Measurements from ENCODE around the gene GRIK3.

The GRIK3 gene

GRCh38 chr1:36807262-36807661 is 227.1 kb downstream of the GRIK3 start:
- DNase-seq, result peak in 1 of 2 experiments; percentile 25

- DNase-seq, result no peak
Measured at GRCh38 chr1:36805979-36806640, 228.2 kb downstream of the GRIK3 start.

- no peak for DNase-seq
Measured at GRCh38 chr1:36804669-36805314, 229.5 kb downstream of the GRIK3 start.

GRCh38 chr1:36803868-36804570 is 230.3 kb downstream of the GRIK3 start:
- DNase-seq, result no peak

GRCh38 chr1:36802018-36802417 is 232.3 kb downstream of the GRIK3 start:
- no peak for DNase-seq

GRCh38 chr1:36797761-36798160 is 236.6 kb downstream of the GRIK3 start:
- DNase-seq, result no peak

- no peak for DNase-seq
Measured at GRCh38 chr1:36796733-36797132, 237.6 kb downstream of the GRIK3 start.

GRCh38 chr1:36796106-36796590 is 238.2 kb downstream of the GRIK3 start:
- no peak for DNase-seq

- no peak for DNase-seq
Measured at GRCh38 chr1:36794460-36794859, 239.9 kb downstream of the GRIK3 start.

GRCh38 chr1:36793452-36793851 is 240.9 kb downstream of the GRIK3 start:
- no peak for DNase-seq

- DNase-seq, result no peak
Measured at GRCh38 chr1:36792292-36792691, 242.0 kb downstream of the GRIK3 start.

- no peak for DNase-seq
Measured at GRCh38 chr1:36790191-36790590, 244.1 kb downstream of the GRIK3 start.

- no peak for DNase-seq
Measured at GRCh38 chr1:36789535-36789934, 244.8 kb downstream of the GRIK3 start.

GRCh38 chr1:36787312-36787913 is 246.9 kb downstream of the GRIK3 start:
- no peak for DNase-seq

GRCh38 chr1:36786425-36786824 is 247.9 kb downstream of the GRIK3 start:
- no peak for DNase-seq

- DNase-seq, result no peak
Measured at GRCh38 chr1:36784147-36784859, 250.0 kb downstream of the GRIK3 start.

GRCh38 chr1:36783475-36783874 is 250.8 kb downstream of the GRIK3 start:
- no peak for DNase-seq

GRCh38 chr1:36782785-36783184 is 251.5 kb downstream of the GRIK3 start:
- DNase-seq, result no peak

- DNase-seq, result no peak
Measured at GRCh38 chr1:36782085-36782484, 252.2 kb downstream of the GRIK3 start.

GRCh38 chr1:36781098-36781497 is 253.2 kb downstream of the GRIK3 start:
- no peak for DNase-seq

- DNase-seq, result no peak
Measured at GRCh38 chr1:36778740-36779139, 255.6 kb downstream of the GRIK3 start.

- no peak for DNase-seq
Measured at GRCh38 chr1:36776948-36777831, 257.1 kb downstream of the GRIK3 start.
